OCI-LY7 (cell line): ENCODE data around the gene METTL24. TPM values are rescaled to one million over a fixed set of nuclear protein-coding genes. Genes with fewer than 3 reads are reported as not detected.

ENCODE experiments used
- BruUV-seq: library from RNA; stranded (reverse); fragments of 400-500 nt; replicated peaks from 2 replicates; lab custom pipeline; 2021; lab: Mats Ljungman, UMichigan
- CTCF ChIA-PET: fragments of 300-600 bp; sonication (Branson Sonifier 250); formaldehyde crosslinking; loops from one replicate; lab custom pipeline; 2022; ENCODE audit warnings: antibody characterized with exemption; ENCODE audit not compliant: unreplicated experiment; lab: Charles Lee
- POLR2A ChIA-PET: fragments of 300-600 bp; sonication (Branson Sonifier 250); formaldehyde crosslinking; loops from one replicate; lab custom pipeline; 2022; ENCODE audit warnings: antibody characterized with exemption; lab: Charles Lee
- DNase-seq: peaks from one replicate; pipeline ENCODE4 v3.0.0-alpha.2; 2015; ENCODE audit warnings: low spot score
- H2AFZ ChIP-seq: fragments of 200-600 bp; sonication (generic), shearing (Covaris generic); 2 replicates; pipeline ENCODE4 v1.6.1; 2014; ENCODE audit warnings: mild to moderate bottlenecking, antibody characterized with exemption, low read length, moderate library complexity
- H3K27ac ChIP-seq: fragments of 200-600 bp; sonication (generic); 2 replicates; pipeline ENCODE4 v1.5.1; 2014; ENCODE audit warnings: mixed run types, low read depth, mild to moderate bottlenecking, moderate library complexity, low read length, inconsistent platforms; ENCODE audit not compliant: poor library complexity, severe bottlenecking
- H3K36me3 ChIP-seq: fragments of 200-600 bp; sonication (generic); 2 replicates; pipeline ENCODE4 v1.6.1; 2014; ENCODE audit warnings: mild to moderate bottlenecking, antibody characterized with exemption, low read length, moderate library complexity, mixed read lengths; ENCODE audit not compliant: insufficient read depth
- H3K4me1 ChIP-seq: fragments of 200-600 bp; sonication (generic); 2 replicates; pipeline ENCODE4 v1.5.1; 2014; ENCODE audit warnings: mild to moderate bottlenecking, low read length; ENCODE audit not compliant: insufficient read depth, poor library complexity, severe bottlenecking
- H3K4me2 ChIP-seq: fragments of 200-600 bp; sonication (generic); 2 replicates; pipeline ENCODE4 v1.6.1; 2014; ENCODE audit warnings: mild to moderate bottlenecking, low read length
- H3K4me3 ChIP-seq: fragments of 200-600 bp; sonication (generic); 2 replicates; pipeline ENCODE4 v1.5.1; 2014; ENCODE audit warnings: mild to moderate bottlenecking, low read depth, low read length; ENCODE audit not compliant: poor library complexity, severe bottlenecking
- H3K79me2 ChIP-seq: fragments of 200-600 bp; sonication (generic); 2 replicates; pipeline ENCODE4 v1.6.1; 2016; ENCODE audit warnings: low read depth, mild to moderate bottlenecking, low read length, moderate library complexity, mixed read lengths; ENCODE audit not compliant: insufficient read depth
- H3K9me2 ChIP-seq: fragments of 200-600 bp; sonication (generic); 2 replicates; pipeline ENCODE4 v1.6.1; 2016; ENCODE audit warnings: mild to moderate bottlenecking, low read length, mixed read lengths; ENCODE audit not compliant: insufficient read depth
- H3K9me3 ChIP-seq: fragments of 200-600 bp; sonication (generic); 2 replicates; pipeline ENCODE4 v1.6.1; 2014; ENCODE audit warnings: mild to moderate bottlenecking, mixed run types, low read length, mixed read lengths
- H4K20me1 ChIP-seq: fragments of 200-600 bp; sonication (generic); 2 replicates; pipeline ENCODE4 v1.6.1; 2014; ENCODE audit warnings: mild to moderate bottlenecking, antibody characterized with exemption, low read length, moderate library complexity, mixed read lengths; ENCODE audit not compliant: insufficient read depth
- EZH2phosphoT487 ChIP-seq: fragments of 200-600 bp; sonication (generic); IDR thresholded peaks from 2 replicates; pipeline ENCODE4 v1.6.1; 2018; ENCODE audit warnings: low read depth, borderline replicate concordance, mild to moderate bottlenecking, mixed run types, antibody characterized with exemption, low read length, moderate library complexity, mixed read lengths
- intact Hi-C: fragments of 100-400 bp; cut with micrococcal nuclease; formaldehyde crosslinking; loops from one replicate; pipeline ENCODE4 v1.10.0; 2022; ENCODE audit not compliant: unreplicated experiment
- total RNA-seq, 2 experiments: library from RNA; depleted of rRNA in 1 of 2; stranded (reverse); fragments of >200 nt in 1 of 2; shearing (Covaris generic) in 1 of 2; gene quantifications; 2 replicates each; pipeline ENCODE4 v1.2.3, GENCODE V29; 2014 to 2022
- TF ChIP-seq, protein P1 (sequence below): fragments of 200-600 bp; sonication (generic); conservative IDR thresholded peaks from 2 replicates; pipeline ENCODE4 v1.5.1; 2014; ENCODE audit warnings: mild to moderate bottlenecking, antibody characterized with exemption, low read length, moderate library complexity, mixed read lengths

METTL24 gene
- total RNA-seq, 2 experiments from 2014 or later = not detected

DNA sequence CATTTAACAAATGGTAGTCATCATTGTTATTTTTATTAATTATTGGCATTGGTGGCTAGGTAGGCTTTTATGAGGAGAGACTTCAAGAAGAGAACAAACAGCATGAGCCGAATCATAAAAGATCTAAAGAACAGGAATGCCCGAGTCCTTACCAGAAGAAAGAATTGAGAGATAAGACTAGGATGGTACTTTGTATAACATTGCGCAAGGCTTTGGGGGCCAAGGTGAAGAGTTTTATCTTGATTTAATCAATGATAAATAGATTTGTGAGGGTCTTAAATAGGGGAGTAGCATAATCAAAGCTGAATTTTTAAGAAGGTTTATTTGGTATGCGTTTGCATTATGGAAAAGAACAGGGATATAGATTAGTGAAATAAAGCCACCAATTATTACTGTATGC lies 162.5 kb downstream of the METTL24 start:
- H3K4me1 ChIP-seq = peaks cover 1% of the 10 kb centered on the region
- no peaks in the 10 kb centered on the region for H3K9me2 ChIP-seq
- H3K9me3 ChIP-seq = no peaks in the 10 kb centered on the region
- intact Hi-C loops = no loop called here
- peaks cover 75% of the 10 kb centered on the region for H3K79me2 ChIP-seq
- no peak overlapping the region for H3K4me2 ChIP-seq
- BruUV-seq = no TSS peak
- DNase-seq = no peak
- CTCF ChIA-PET = no interaction called here
- TF ChIP-seq EZH2phosphoT487 = no peak
- TF ChIP-seq, protein P1, sequence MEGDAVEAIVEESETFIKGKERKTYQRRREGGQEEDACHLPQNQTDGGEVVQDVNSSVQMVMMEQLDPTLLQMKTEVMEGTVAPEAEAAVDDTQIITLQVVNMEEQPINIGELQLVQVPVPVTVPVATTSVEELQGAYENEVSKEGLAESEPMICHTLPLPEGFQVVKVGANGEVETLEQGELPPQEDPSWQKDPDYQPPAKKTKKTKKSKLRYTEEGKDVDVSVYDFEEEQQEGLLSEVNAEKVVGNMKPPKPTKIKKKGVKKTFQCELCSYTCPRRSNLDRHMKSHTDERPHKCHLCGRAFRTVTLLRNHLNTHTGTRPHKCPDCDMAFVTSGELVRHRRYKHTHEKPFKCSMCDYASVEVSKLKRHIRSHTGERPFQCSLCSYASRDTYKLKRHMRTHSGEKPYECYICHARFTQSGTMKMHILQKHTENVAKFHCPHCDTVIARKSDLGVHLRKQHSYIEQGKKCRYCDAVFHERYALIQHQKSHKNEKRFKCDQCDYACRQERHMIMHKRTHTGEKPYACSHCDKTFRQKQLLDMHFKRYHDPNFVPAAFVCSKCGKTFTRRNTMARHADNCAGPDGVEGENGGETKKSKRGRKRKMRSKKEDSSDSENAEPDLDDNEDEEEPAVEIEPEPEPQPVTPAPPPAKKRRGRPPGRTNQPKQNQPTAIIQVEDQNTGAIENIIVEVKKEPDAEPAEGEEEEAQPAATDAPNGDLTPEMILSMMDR = no peak
- H4K20me1 ChIP-seq = no peaks in the 10 kb centered on the region; the same call in 1 of the 2 replicates
- POLR2A ChIA-PET = interaction anchor here (0.8 to 1.7 kb wide), 4 partner anchors 9 to 12 kb away, joined by 3 to 8 read pairs (median 4); no protein-coding TSS in a partner anchor
- no peak overlapping the region for H2AFZ ChIP-seq
- peaks cover 65% of the 10 kb centered on the region for H3K36me3 ChIP-seq
- H3K4me3 ChIP-seq = no peak overlapping the region
- no peak overlapping the region for H3K27ac ChIP-seq

Other genes starting within 250 kb of the METTL24 start
- gene WASF1, start 178.7 kb downstream of the METTL24 start, total RNA-seq (2014; rRNA removed; shearing (Covaris generic)) = 21.7 and 34.6 TPM in 2 replicates
- 78.4 and 90.6 TPM in 2 replicates for gene WASF1, start 178.7 kb downstream of the METTL24 start, total RNA-seq (2022)
- 19.2 and 19.4 TPM in 2 replicates for gene CDC40, start 177.9 kb downstream of the METTL24 start, total RNA-seq (2014; rRNA removed; shearing (Covaris generic))
- 35.5 and 39.7 TPM in 2 replicates for gene CDC40, start 177.9 kb downstream of the METTL24 start, total RNA-seq (2022)
- gene DDO, start 57.2 kb upstream of the METTL24 start, total RNA-seq (2014; rRNA removed; shearing (Covaris generic)) = not detected in 2 replicates
- gene DDO, start 57.2 kb upstream of the METTL24 start, total RNA-seq (2022) = not detected in 2 replicates
- not detected in 2 replicates for gene SLC22A16, start 118.3 kb upstream of the METTL24 start, total RNA-seq (2014; rRNA removed; shearing (Covaris generic))
- not detected in 2 replicates for gene SLC22A16, start 118.3 kb upstream of the METTL24 start, total RNA-seq (2022)